ENCODE measurements around the gene NUP50.

Gene NUP50

GRCh38 chr22:45211435-45211834 is 47.7 kb downstream of the NUP50 start:
- DNase-seq: no peak

GRCh38 chr22:45211848-45212247 is 48.1 kb downstream of the NUP50 start:
- no peak for DNase-seq

- no peak for DNase-seq
These were observed 48.6 kb downstream of the NUP50 start for GRCh38 chr22:45212306-45212709.

- DNase-seq: no peak
These were observed 49.4 kb downstream of the NUP50 start for GRCh38 chr22:45212992-45213751.

- no peak for DNase-seq
These were observed 52.6 kb downstream of the NUP50 start for GRCh38 chr22:45216133-45217003.

- DNase-seq: no peak
These were observed 53.6 kb downstream of the NUP50 start for GRCh38 chr22:45217345-45217744.

- no peak for DNase-seq
These were observed 54.1 kb downstream of the NUP50 start for GRCh38 chr22:45217806-45218205.

- no peak for DNase-seq
These were observed 55.3 kb downstream of the NUP50 start for GRCh38 chr22:45218976-45219375.

- DNase-seq: no peak
These were observed 57.5 kb downstream of the NUP50 start for GRCh38 chr22:45221201-45221600.

GRCh38 chr22:45223304-45224117 is 59.8 kb downstream of the NUP50 start:
- no peak for DNase-seq

GRCh38 chr22:45224331-45224730 is 60.6 kb downstream of the NUP50 start:
- DNase-seq: no peak

- DNase-seq: no peak
These were observed 61.4 kb downstream of the NUP50 start for GRCh38 chr22:45224988-45225731.

- DNase-seq: no peak
These were observed 62.2 kb downstream of the NUP50 start for GRCh38 chr22:45225732-45226502.

GRCh38 chr22:45226503-45227186 is 62.9 kb downstream of the NUP50 start:
- no peak for DNase-seq

GRCh38 chr22:45227645-45228400 is 64.1 kb downstream of the NUP50 start:
- no peak for DNase-seq

- DNase-seq: no peak
These were observed 64.7 kb downstream of the NUP50 start for GRCh38 chr22:45228401-45228754.

GRCh38 chr22:45229181-45229580 is 65.5 kb downstream of the NUP50 start:
- no peak for DNase-seq

GRCh38 chr22:45230026-45230721 is 66.4 kb downstream of the NUP50 start:
- no peak for DNase-seq

GRCh38 chr22:45231293-45231692 is 67.6 kb downstream of the NUP50 start:
- no peak for DNase-seq

GRCh38 chr22:45233386-45233785 is 69.7 kb downstream of the NUP50 start:
- no peak for DNase-seq

Measured in NCI-H187 treated with DMSO at 0.1 percent for 48 hours (cell line).